Measurements from ENCODE around the gene MAP4K2.

MAP4K2 gene

GRCh38 chr11:64810891-64811272, 7.9 kb upstream of the MAP4K2 start:
- DNase-seq = no peak

- peak; percentile 88 for DNase-seq
Measured at GRCh38 chr11:64810271-64810890, 7.4 kb upstream of the MAP4K2 start, which contains the start of gene MEN1. Gene MEN1, minus strand, starts transcription at chr11:64810551. Its CDS starts 442 bp downstream, at chr11:64810109.

- DNase-seq = no peak
Measured at GRCh38 chr11:64809781-64810241, 6.8 kb upstream of the MAP4K2 start.

- no peak for DNase-seq
Measured at GRCh38 chr11:64805481-64805880, 2.5 kb upstream of the MAP4K2 start.

- no peak for DNase-seq
Measured at GRCh38 chr11:64804346-64805210, 1.6 kb upstream of the MAP4K2 start.

GRCh38 chr11:64803846-64804345, 882 bp upstream of the MAP4K2 start:
- DNase-seq = no peak

GRCh38 chr11:64802370-64803157, 450 bp downstream of the MAP4K2 start:
- no peak for DNase-seq

- no peak for DNase-seq
Measured at GRCh38 chr11:64801561-64802369, 1.2 kb downstream of the MAP4K2 start.

- DNase-seq = no peak
Measured at GRCh38 chr11:64801158-64801464, 1.9 kb downstream of the MAP4K2 start.

GRCh38 chr11:64800303-64801157, 2.5 kb downstream of the MAP4K2 start:
- DNase-seq = no peak

- DNase-seq = no peak
Measured at GRCh38 chr11:64799623-64800302, 3.3 kb downstream of the MAP4K2 start.

- no peak for DNase-seq
Measured at GRCh38 chr11:64799256-64799622, 3.8 kb downstream of the MAP4K2 start.

GRCh38 chr11:64796757-64797541, 6.1 kb downstream of the MAP4K2 start:
- DNase-seq = no peak

- DNase-seq = no peak
Measured at GRCh38 chr11:64796047-64796756, 6.8 kb downstream of the MAP4K2 start.

GRCh38 chr11:64794526-64794925, 8.5 kb downstream of the MAP4K2 start:
- no peak for DNase-seq

- no peak for DNase-seq
Measured at GRCh38 chr11:64793271-64794160, 9.5 kb downstream of the MAP4K2 start.

- no peak for DNase-seq
Measured at GRCh38 chr11:64792482-64792881, 10.5 kb downstream of the MAP4K2 start.

- DNase-seq = no peak
Measured at GRCh38 chr11:64791781-64792291, 11.2 kb downstream of the MAP4K2 start.
